Heart right ventricle (tissue), 16 donors: Measurements from ENCODE around the gene CYP4F8. TPM values are rescaled to one million over a fixed set of nuclear protein-coding genes. Genes with fewer than 3 reads are reported as not detected.
A peak's percentile ranks its signal among the peaks of the same experiment; 100 is the strongest.

Experiments used
- ATAC-seq, 8 donors: fragments of 200-7000 bp; cut with Tn5 transposase; one replicate each; pipeline ENCODE4 v1.9.1; 2020; ENCODE audit warnings: mild to moderate bottlenecking in 8 of 8, moderate library complexity in 8 of 8, moderate number of reproducible peaks in 1 of 8
- DNase-seq, 2 donors: peaks; one replicate each; pipeline ENCODE4 v3.0.0-alpha.2; 2020
- H3K27ac ChIP-seq, 10 donors: fragments of 200-600 bp; sonication (generic) in 2 of 10; one replicate each; pipeline versions ENCODE4 v1.5.0 to v1.8.0; 2020 to 2022; ENCODE audit warnings: mild to moderate bottlenecking in 3 of 10
- H3K27me3 ChIP-seq, 7 donors: fragments of 200-600 bp; one replicate each; pipeline ENCODE4 v1.8.0; 2021 to 2022; ENCODE audit warnings: mild to moderate bottlenecking in 2 of 7
- H3K36me3 ChIP-seq, 9 donors: fragments of 200-600 bp; sonication (generic) in 1 of 9; one replicate each; pipeline versions ENCODE4 v1.5.0 to v1.8.0; 2020 to 2022; ENCODE audit warnings: mild to moderate bottlenecking in 2 of 9
- H3K4me1 ChIP-seq, 9 donors: fragments of 200-600 bp; sonication (generic) in 1 of 9; one replicate each; pipeline versions ENCODE4 v1.5.0 to v1.8.0; 2020 to 2022; ENCODE audit warnings: mild to moderate bottlenecking in 4 of 9
- H3K4me3 ChIP-seq, 10 donors: fragments of 200-600 bp; sonication (generic) in 2 of 10; one replicate each; pipeline versions ENCODE4 v1.5.0 to v1.8.0; 2020 to 2022; ENCODE audit warnings: mild to moderate bottlenecking in 7 of 10, moderate library complexity in 2 of 10
- H3K9me3 ChIP-seq, 11 donors: fragments of 200-600 bp in 10 of 11; sonication (generic) in 2 of 11; one replicate each; pipeline versions ENCODE4 v1.5.0 to v1.8.0; 2013 to 2022; ENCODE audit warnings: mild to moderate bottlenecking in 2 of 11, control low read depth in 1 of 11, moderate library complexity in 1 of 11
- WGBS, 2 donors: extraction: QIAGEN DNeasy Blood & Tissue Kit; methylation state at CpG; one replicate each; pipeline ENCODE4 v1.1.7; 2013; ENCODE audit warnings: inconsistent platforms in 1 of 2; 5-methylcytosine and 5-hydroxymethylcytosine counted together
- intact Hi-C, 10 donors: fragments of 100-400 bp; cut with DNase I; formaldehyde crosslinking; loops; one replicate each; pipeline versions ENCODE4 v1.11.1 to v1.14.2; 2022
- polyA plus RNA-seq, 2 donors: library from polyadenylated mRNA; stranded (reverse); fragments of 200-250 nt; gene quantifications; one replicate each; pipeline ENCODE4 v1.2.3, GENCODE V29; 2013
- total RNA-seq, 10 donors: library from RNA; stranded (reverse); fragmentation: NEBNext Ultra II Directional in 3 of 10; extraction: Animal tissue kit (Norgen Biotek cat#: 25700) in 3 of 10; gene quantifications; one replicate each; pipeline versions ENCODE4 v1.2.1 to v1.2.4, GENCODE V29; 2021 to 2023
- TF ChIP-seq, protein P1 (sequence below), 9 donors: fragments of 200-600 bp; sonication (generic) in 2 of 9; IDR thresholded peaks; one replicate each; pipeline versions ENCODE4 v1.5.0 to v1.8.0; 2021 to 2022; ENCODE audit warnings: antibody characterized with exemption in 9 of 9, mild to moderate bottlenecking in 5 of 9, moderate library complexity in 1 of 9
- donor health status: Arrhythmogenic right ventricular cardiomyopathy.
- donor health status: ischemic (EF 13 %, LVEDD 7.1; RV severe dilation, severe dysfunction).
- donor health status: healthy with polysubstance abuse.
- donor health status: DM: no; HTN: yes; CAD: no.
- donor health status: DM: no; HTN: no; CAD: no.
- donor health status: ischemic (EF 25% LVEDD 6.9; RV normal size, moderate dysfunction).
- donor health status: ischemic (EF 25% LVEDD 5.7; RV mildly dilated, moderate dysfunction).
- donor health status: healthy.
- donor health status: DM: yes; HTN: yes; CAD: no.
- donor health status: Ischemic cardiomyopathy.
- donor health status: ischemic (EF 35%, LVEDD 5.7; RV mildly dilated, moderate dysfunction).
- donor health status: nonischemic (EF 11% LVEDD 7.7; RV severe dilation, severe dysfunction).
- donor health status: DM: yes; HTN: yes; CAD: no.
- donor health status: PGD.
- donor health status: ischemic (EF 29% LVEDD 5.4; RV normal size, mild dysfunction).
- donor health status: nonischemic (EF 23%, LVEDD 6.1; RV moderate dilation, normal function).

Gene CYP4F8
- total and polyA plus RNA-seq, 12 donors = not detected

DNA sequence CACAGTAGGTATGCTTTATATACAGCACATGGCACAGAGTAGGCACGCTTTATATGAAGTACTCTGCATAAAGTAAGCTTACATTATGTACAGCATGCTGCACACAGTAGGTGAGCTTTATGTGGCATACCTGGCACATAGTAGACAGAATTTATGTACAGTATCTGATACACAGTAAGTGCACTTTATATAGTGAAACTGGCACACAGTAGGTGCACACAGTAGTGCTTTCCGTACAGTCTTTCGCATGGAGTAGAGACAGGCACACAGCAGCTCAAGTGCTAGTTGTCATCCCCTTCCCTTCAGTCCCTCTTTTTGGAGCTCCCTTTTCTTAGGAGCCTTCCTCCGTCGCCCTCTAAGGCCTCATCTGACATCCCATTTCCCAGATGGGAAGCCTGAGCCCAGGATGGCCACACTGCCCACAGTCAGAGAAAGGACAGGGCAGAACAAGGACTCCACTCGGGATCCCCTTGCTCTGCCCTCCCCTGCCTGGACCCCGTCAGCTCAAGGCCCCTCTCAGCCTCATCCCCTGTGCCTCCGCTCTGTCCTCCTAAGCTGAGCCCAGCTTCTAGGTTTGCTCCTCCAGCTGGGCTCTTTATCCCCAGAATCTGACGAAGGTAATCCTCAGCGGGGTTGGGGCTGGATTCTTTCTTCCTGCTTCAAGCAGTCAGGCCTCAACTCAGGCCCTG lies 57.0 kb downstream of the CYP4F8 start:
- no peak overlapping the region for H3K4me3 ChIP-seq
- H3K27ac ChIP-seq = peak overlapping the region in 7 of 10 donors; percentile 12 to 78 (median 66)
- TF ChIP-seq, protein P1, sequence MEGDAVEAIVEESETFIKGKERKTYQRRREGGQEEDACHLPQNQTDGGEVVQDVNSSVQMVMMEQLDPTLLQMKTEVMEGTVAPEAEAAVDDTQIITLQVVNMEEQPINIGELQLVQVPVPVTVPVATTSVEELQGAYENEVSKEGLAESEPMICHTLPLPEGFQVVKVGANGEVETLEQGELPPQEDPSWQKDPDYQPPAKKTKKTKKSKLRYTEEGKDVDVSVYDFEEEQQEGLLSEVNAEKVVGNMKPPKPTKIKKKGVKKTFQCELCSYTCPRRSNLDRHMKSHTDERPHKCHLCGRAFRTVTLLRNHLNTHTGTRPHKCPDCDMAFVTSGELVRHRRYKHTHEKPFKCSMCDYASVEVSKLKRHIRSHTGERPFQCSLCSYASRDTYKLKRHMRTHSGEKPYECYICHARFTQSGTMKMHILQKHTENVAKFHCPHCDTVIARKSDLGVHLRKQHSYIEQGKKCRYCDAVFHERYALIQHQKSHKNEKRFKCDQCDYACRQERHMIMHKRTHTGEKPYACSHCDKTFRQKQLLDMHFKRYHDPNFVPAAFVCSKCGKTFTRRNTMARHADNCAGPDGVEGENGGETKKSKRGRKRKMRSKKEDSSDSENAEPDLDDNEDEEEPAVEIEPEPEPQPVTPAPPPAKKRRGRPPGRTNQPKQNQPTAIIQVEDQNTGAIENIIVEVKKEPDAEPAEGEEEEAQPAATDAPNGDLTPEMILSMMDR (IDR thresholded peaks at IDR 0.05) = no peak
- intact Hi-C loops = loop anchor here in 2 of 10 donors (5.0 to 10.0 kb wide), 2 partner anchors 103 to 165 kb away; no protein-coding TSS in a partner anchor
- H3K9me3 ChIP-seq = no peaks in the 10 kb centered on the region
- no peaks in the 10 kb centered on the region for H3K36me3 ChIP-seq
- peaks cover 0 to 19% (median 0%) of the 10 kb centered on the region in 7 donors for H3K27me3 ChIP-seq
- peaks cover 0 to 15% (median 10%) of the 10 kb centered on the region in 9 donors for H3K4me1 ChIP-seq
- no peak for DNase-seq
- ATAC-seq = peak in 1 of 8 donors; percentile 19
- WGBS, 2 donors = 50 to 51% methylated on average over 10 of the region's 10 CpGs

DNA sequence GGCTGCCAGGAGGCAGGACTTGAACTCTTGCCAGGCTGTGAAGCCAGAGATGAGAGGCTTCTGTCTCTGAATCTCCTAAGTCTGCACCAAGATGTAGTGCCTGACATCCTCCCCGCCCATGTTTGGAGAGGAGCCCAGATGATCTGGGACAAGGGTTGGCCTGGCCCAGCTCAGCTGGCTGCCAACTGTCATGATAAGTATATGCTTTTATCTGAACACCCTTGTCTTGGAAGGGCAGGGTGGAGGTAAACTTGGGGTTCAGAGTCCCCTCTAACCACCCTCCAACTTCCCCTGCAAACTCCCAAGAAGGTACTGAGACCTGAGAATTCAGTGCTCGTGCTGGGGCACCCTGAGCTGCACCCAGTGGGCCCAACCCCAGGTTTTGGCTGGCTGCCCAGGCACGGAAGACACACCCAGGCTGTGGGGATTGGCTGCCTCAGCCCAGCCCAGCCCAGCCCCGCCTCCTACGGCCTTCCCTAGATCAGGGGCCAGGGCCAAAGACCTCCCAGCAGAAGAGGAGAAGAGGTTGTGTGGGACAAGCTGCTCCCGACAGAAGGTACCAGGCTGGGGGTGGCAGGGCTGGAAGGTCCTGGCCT lies 57.7 kb downstream of the CYP4F8 start, which contains the start of gene CYP4F12:
Gene CYP4F12, plus strand, starts transcription at position 508 of the 596 bp plus-strand sequence. CDS start 443 bp downstream, outside the sequence.
- H3K27ac ChIP-seq = peak within 1 kb of the TSS in 9 of 10 donors; percentile 20 to 78 (median 56)
- H3K36me3 ChIP-seq = no peaks in the 10 kb centered on the region
- ATAC-seq (peak; percentile 95 to 100 (median 98)), DNase-seq (peak; percentile 88 to 92)
- peak within 1 kb of the TSS in 8 of 10 donors; percentile 3 to 40 (median 25) for H3K4me3 ChIP-seq
- TF ChIP-seq, protein P1 (IDR thresholded peaks at IDR 0.05) = no peak
- 14 to 26% methylated on average over 6 of the region's 6 CpGs for WGBS, 2 donors
- intact Hi-C loops = loop anchor here in 2 of 10 donors (5.0 to 10.0 kb wide), 2 partner anchors 102 to 165 kb away; no protein-coding TSS in a partner anchor
- peaks cover 0 to 15% (median 10%) of the 10 kb centered on the region in 9 donors for H3K4me1 ChIP-seq
- H3K9me3 ChIP-seq = no peaks in the 10 kb centered on the region
- H3K27me3 ChIP-seq = peaks cover 0 to 13% (median 0%) of the 10 kb centered on the region in 7 donors

DNA sequence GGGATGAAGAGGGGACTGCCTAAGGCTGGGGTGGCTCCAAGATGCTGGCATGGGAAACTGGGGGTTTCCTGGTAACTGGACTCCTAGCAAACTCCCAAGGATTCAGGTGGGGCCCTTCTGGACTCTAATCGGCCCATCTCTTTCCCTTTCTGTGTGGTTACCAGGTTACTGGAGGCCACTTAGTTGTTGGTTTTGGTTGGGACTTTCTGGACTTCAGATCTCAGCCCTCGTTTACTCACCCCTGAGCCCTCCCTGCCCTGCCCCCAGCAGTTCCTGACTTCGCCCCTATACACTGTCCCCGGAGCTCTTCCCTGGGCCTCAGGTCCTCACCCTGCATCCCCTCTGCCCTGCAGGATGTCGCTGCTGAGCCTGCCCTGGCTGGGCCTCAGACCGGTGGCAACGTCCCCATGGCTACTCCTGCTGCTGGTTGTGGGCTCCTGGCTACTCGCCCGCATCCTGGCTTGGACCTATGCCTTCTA lies 58.2 kb downstream of the CYP4F8 start:
- WGBS, 2 donors = 29 to 33% methylated on average over 9 of the region's 9 CpGs
- H3K4me1 ChIP-seq = peaks cover 0 to 15% (median 10%) of the 10 kb centered on the region in 9 donors
- intact Hi-C loops = loop anchor here in 2 of 10 donors (5.0 to 10.0 kb wide), 2 partner anchors 102 to 164 kb away; no protein-coding TSS in a partner anchor
- TF ChIP-seq, protein P1 (IDR thresholded peaks at IDR 0.05) = no peak
- no peaks in the 10 kb centered on the region for H3K9me3 ChIP-seq
- ATAC-seq (peak in 6 of 8 donors; percentile 8 to 45 (median 31)), DNase-seq (peak in 1 of 2 donors; percentile 23)
- peak overlapping the region in 8 of 10 donors; percentile 3 to 40 (median 25) for H3K4me3 ChIP-seq
- peak overlapping the region in 9 of 10 donors; percentile 20 to 78 (median 56) for H3K27ac ChIP-seq
- peaks cover 0 to 12% (median 0%) of the 10 kb centered on the region in 7 donors for H3K27me3 ChIP-seq
- no peaks in the 10 kb centered on the region for H3K36me3 ChIP-seq

DNA sequence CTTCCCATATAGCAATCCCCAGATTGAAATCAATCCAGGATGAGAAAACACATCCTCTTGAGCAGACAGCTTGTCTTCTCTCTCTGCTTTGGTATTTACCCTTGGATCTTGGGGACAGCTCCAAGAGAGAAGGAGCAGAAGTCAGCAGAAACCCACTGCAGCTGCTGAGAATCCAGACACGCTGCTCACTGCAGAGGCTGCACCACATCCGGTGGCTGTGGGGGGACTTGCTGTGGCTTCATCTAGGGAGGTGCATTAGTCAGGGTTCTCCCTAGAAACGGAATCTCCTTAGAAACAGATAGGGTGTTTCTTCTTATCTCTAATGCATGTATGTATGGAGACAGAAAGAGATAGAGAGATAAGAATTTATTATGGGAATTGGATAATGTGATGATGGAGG lies 60.5 kb downstream of the CYP4F8 start:
- H3K36me3 ChIP-seq = peaks cover 0 to 3% (median 0%) of the 10 kb centered on the region in 9 donors
- no peak overlapping the region for H3K4me3 ChIP-seq
- 43 to 58% methylated on average over 2 to 3 of the region's 3 CpGs for WGBS, 2 donors
- intact Hi-C loops = loop anchor here in 2 of 10 donors (5.0 to 10.0 kb wide), 2 partner anchors 99 to 102 kb away; no protein-coding TSS in a partner anchor
- no peak for ATAC-seq
- H3K27me3 ChIP-seq = no peaks in the 10 kb centered on the region
- no peaks in the 10 kb centered on the region for H3K9me3 ChIP-seq
- no peak overlapping the region for H3K27ac ChIP-seq
- no peak for DNase-seq
- H3K4me1 ChIP-seq = peaks cover 0 to 15% (median 10%) of the 10 kb centered on the region in 9 donors
- TF ChIP-seq, protein P1 (IDR thresholded peaks at IDR 0.05) = no peak
